ENCODE measurements around the gene CCDC201. TPM values are rescaled to one million over a fixed set of nuclear protein-coding genes. Genes with fewer than 3 reads are reported as not detected.

The CCDC201 gene
- total RNA-seq, 1 donor from 2014 or later, result not detected

DNA sequence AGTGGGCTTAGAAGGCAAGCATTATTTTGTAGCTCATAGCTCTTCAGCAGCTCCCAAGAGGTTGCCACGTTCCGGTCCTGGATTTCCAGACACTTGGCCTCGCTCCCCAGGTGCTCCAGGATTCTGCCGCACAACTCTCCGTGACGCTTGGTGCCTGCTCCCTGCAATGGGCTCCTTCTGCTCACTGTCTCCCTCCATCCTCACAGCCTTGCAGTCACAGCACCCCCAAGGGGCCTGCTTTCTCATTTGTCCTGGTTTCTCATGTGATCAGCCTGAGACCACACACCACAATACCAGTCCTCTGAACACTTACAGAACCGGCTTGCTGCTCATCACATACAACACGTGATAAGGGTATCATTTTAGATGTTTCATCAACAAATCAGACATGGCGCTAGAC, 38.4 kb upstream of the CCDC201 start:
- H3K9me3 Mint-ChIP-seq, result no peaks in the 10 kb centered on the region
- DNase-seq (ENCODE audit: low spot score), result no peak
- no peaks in the 10 kb centered on the region for H3K4me1 Mint-ChIP-seq (ENCODE audit: low read depth)
- H3K27me3 Mint-ChIP-seq (ENCODE audit: insufficient read depth), result peaks cover 3% of the 10 kb centered on the region
- intact Hi-C loops (cut with micrococcal nuclease), result no loop called here
- H3K36me3 Mint-ChIP-seq (ENCODE audit: low read depth), result no peaks in the 10 kb centered on the region
- no peak overlapping the region for H3K27ac Mint-ChIP-seq
- no peak overlapping the region for H3K4me3 Mint-ChIP-seq

DNA sequence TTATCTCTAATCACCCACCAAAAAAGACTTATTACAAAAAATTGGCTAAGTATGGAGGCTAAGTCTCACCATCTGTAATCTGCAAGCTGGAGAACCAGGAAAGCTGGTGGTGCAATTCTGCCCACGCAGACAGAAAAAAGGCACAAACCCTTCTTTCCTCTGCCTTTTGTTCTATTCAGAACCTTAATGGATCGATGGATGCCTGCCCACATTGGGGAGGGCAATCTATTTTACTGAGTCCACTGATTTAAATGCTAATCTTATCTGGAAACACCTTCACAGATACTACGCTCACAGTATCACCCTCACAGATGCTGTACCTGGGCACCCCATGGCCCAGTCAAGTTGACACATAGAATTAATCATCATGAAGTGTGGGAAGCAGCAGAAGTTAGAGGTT, 38.0 kb upstream of the CCDC201 start:
- Mint-ChIP-seq H3K27ac (no peak overlapping the region), H3K36me3 (ENCODE audit: low read depth) (no peaks in the 10 kb centered on the region), H3K4me1 (ENCODE audit: low read depth) (no peaks in the 10 kb centered on the region), H3K27me3 (ENCODE audit: insufficient read depth) (no peaks in the 10 kb centered on the region), H3K9me3 (no peaks in the 10 kb centered on the region), H3K4me3 (no peak overlapping the region)
- no peak for DNase-seq (ENCODE audit: low spot score)
- intact Hi-C loops (cut with micrococcal nuclease), result no loop called here

GRCh38 chr7:45909561-45909960, 36.7 kb upstream of the CCDC201 start:
- no peak overlapping the region for H3K27ac Mint-ChIP-seq

DNA sequence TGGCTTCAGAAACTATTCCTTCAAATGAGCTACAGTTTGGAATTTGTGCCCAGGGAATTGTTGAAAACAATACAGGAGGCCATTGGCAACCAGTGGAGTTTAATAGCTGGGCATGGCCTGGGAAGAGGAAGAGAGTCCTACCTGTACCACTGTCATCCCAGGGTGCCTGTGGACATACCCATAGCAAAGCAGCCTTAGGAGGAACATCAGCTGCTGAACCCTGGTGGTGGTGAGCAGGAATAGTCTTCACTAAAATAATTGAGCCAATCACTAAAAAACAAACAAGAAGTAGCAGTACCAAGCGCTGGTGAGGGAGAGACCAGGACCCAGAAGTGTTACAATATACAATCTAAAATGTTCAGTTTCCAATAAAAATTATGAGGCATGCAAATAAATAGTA, 29.9 kb upstream of the CCDC201 start:
- Mint-ChIP-seq H3K27me3 (ENCODE audit: insufficient read depth) (peaks cover 8% of the 10 kb centered on the region), H3K27ac (no peak overlapping the region), H3K36me3 (ENCODE audit: low read depth) (no peaks in the 10 kb centered on the region), H3K9me3 (no peaks in the 10 kb centered on the region), H3K4me3 (no peak overlapping the region), H3K4me1 (ENCODE audit: low read depth) (no peaks in the 10 kb centered on the region)
- intact Hi-C loops (cut with micrococcal nuclease), result no loop called here
- no peak for DNase-seq (ENCODE audit: low spot score)

More at GRCh38 chr7:45909561-45909960, 36.7 kb upstream of the CCDC201 start:
- DNase-seq (ENCODE audit: low spot score), result no peak
- Mint-ChIP-seq H3K4me1 (ENCODE audit: low read depth) (no peaks in the 10 kb centered on the region), H3K27me3 (ENCODE audit: insufficient read depth) (no peaks in the 10 kb centered on the region), H3K4me3 (no peak overlapping the region), H3K9me3 (no peaks in the 10 kb centered on the region), H3K36me3 (ENCODE audit: low read depth) (no peaks in the 10 kb centered on the region)
- intact Hi-C loops (cut with micrococcal nuclease), result no loop called here

GRCh38 chr7:45901566-45901965, 28.7 kb upstream of the CCDC201 start:
- DNase-seq (ENCODE audit: low spot score), result no peak
- Mint-ChIP-seq H3K9me3 (no peaks in the 10 kb centered on the region), H3K27me3 (ENCODE audit: insufficient read depth) (peaks cover 14% of the 10 kb centered on the region), H3K4me1 (ENCODE audit: low read depth) (no peaks in the 10 kb centered on the region), H3K27ac (no peak overlapping the region), H3K4me3 (no peak overlapping the region), H3K36me3 (ENCODE audit: low read depth) (no peaks in the 10 kb centered on the region)
- intact Hi-C loops (cut with micrococcal nuclease), result no loop called here

- intact Hi-C loops (cut with micrococcal nuclease), result no loop called here
- no peaks in the 10 kb centered on the region for H3K9me3 Mint-ChIP-seq
- no peak overlapping the region for H3K4me3 Mint-ChIP-seq
- no peaks in the 10 kb centered on the region for H3K36me3 Mint-ChIP-seq (ENCODE audit: low read depth)
- no peaks in the 10 kb centered on the region for H3K4me1 Mint-ChIP-seq (ENCODE audit: low read depth)
- H3K27me3 Mint-ChIP-seq (ENCODE audit: insufficient read depth), result peaks cover 15% of the 10 kb centered on the region
- H3K27ac Mint-ChIP-seq, result no peak overlapping the region
- DNase-seq (ENCODE audit: low spot score), result no peak
These were observed 25.3 kb upstream of the CCDC201 start for GRCh38 chr7:45898222-45898621.

DNA sequence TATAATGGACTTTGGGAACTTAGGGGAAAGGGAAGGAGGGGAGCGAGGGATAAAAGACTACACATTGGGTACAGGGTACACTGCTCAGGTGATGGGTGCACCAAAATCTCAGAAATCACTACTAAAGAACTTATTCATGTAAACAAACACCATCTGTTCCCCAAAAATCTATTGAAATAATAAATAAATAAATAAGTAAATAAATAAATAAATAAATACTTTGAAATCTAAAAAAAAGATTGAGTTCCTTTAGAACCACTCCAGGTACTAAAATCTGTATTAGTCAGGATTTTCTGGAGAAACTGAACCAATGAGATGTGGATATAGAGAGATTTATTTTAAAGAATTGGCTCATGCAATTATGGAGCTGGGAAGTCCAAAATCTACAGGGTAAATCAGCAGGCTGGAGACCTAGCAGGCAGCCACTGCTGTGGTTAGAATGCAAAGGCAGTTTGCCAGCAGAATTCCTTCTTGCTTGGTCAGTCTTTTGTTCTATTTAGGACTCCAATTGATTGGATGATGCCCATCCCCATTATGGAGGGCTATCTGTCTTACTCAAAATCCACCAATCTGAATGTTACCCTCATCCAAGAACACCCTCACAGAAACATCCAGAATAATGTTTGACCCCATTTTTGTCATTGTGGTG, 24.3 kb upstream of the CCDC201 start:
- Mint-ChIP-seq H3K36me3 (ENCODE audit: low read depth) (no peaks in the 10 kb centered on the region), H3K27ac (no peak overlapping the region), H3K4me1 (ENCODE audit: low read depth) (no peaks in the 10 kb centered on the region), H3K4me3 (no peak overlapping the region), H3K9me3 (no peaks in the 10 kb centered on the region), H3K27me3 (ENCODE audit: insufficient read depth) (peaks cover 17% of the 10 kb centered on the region)
- no peak for DNase-seq (ENCODE audit: low spot score)
- intact Hi-C loops (cut with micrococcal nuclease), result no loop called here

GRCh38 chr7:45894665-45895062, 21.8 kb upstream of the CCDC201 start:
- Mint-ChIP-seq H3K4me3 (no peak overlapping the region), H3K36me3 (ENCODE audit: low read depth) (no peaks in the 10 kb centered on the region), H3K9me3 (no peaks in the 10 kb centered on the region), H3K4me1 (ENCODE audit: low read depth) (no peaks in the 10 kb centered on the region), H3K27me3 (ENCODE audit: insufficient read depth) (peaks cover 32% of the 10 kb centered on the region), H3K27ac (no peak overlapping the region)
- DNase-seq (ENCODE audit: low spot score), result no peak
- intact Hi-C loops (cut with micrococcal nuclease), result no loop called here

GRCh38 chr7:45893996-45894664, 21.2 kb upstream of the CCDC201 start:
- Mint-ChIP-seq H3K27me3 (ENCODE audit: insufficient read depth) (peaks cover 31% of the 10 kb centered on the region), H3K9me3 (no peaks in the 10 kb centered on the region), H3K27ac (no peak overlapping the region), H3K4me3 (no peak overlapping the region), H3K4me1 (ENCODE audit: low read depth) (no peaks in the 10 kb centered on the region), H3K36me3 (ENCODE audit: low read depth) (no peaks in the 10 kb centered on the region)
- intact Hi-C loops (cut with micrococcal nuclease), result no loop called here
- no peak for DNase-seq (ENCODE audit: low spot score)

GRCh38 chr7:45893374-45893995, 20.6 kb upstream of the CCDC201 start:
- H3K27ac Mint-ChIP-seq, result no peak overlapping the region
- H3K27me3 Mint-ChIP-seq (ENCODE audit: insufficient read depth), result peaks cover 34% of the 10 kb centered on the region
- H3K9me3 Mint-ChIP-seq, result no peaks in the 10 kb centered on the region
- intact Hi-C loops (cut with micrococcal nuclease), result no loop called here
- H3K36me3 Mint-ChIP-seq (ENCODE audit: low read depth), result no peaks in the 10 kb centered on the region
- no peaks in the 10 kb centered on the region for H3K4me1 Mint-ChIP-seq (ENCODE audit: low read depth)
- H3K4me3 Mint-ChIP-seq, result no peak overlapping the region
- DNase-seq (ENCODE audit: low spot score), result no peak

GRCh38 chr7:45892407-45893035, 19.6 kb upstream of the CCDC201 start:
- Mint-ChIP-seq H3K27ac (no peak overlapping the region), H3K4me1 (ENCODE audit: low read depth) (no peaks in the 10 kb centered on the region), H3K36me3 (ENCODE audit: low read depth) (no peaks in the 10 kb centered on the region), H3K27me3 (ENCODE audit: insufficient read depth) (peaks cover 39% of the 10 kb centered on the region), H3K4me3 (no peak overlapping the region), H3K9me3 (no peaks in the 10 kb centered on the region)
- DNase-seq (ENCODE audit: low spot score), result no peak
- intact Hi-C loops (cut with micrococcal nuclease), result no loop called here

DNA sequence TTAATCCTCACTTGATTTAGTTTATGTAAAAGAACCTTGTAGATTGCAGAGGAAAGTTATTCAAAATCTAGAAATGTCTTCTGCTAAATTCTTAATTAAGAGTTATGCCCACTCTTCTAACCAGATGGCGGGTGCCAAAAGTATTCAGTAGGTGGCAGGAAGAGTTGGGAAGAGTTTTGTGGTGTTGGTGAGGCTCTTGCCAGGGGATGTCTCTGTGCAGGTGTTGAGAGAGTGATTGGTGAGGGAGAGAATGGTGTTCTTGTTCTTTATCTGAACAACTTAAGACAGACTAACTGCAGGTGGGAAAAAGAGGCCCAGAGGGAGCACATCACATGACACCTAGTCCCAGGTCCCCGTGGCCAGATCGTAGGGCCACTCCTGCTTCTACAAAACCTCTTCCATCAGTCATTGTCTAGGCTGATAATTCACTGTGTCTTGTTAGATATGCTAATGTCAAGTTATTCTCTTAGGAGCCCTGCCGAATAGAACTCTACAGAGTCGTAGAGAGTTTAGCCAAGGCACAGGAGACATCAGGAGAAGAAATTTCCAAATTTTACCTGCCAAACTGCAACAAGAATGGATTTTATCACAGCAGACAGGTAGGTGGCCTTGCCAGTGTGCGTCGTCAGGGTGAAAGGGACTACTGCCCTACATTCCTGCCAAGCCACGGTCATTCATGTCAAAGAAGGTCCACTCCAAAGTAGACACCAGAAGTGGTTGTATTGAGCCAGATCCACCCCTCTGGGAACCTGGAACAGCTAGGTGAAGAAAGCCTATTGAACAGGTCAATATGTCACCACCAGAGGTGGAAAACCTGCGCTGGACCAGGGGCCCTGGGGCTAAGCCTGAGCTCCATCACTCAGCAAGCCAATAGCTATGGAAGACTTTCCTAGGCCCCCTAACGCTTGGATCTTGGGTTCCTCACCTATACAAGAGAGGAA, 18.9 kb upstream of the CCDC201 start:
- H3K27ac Mint-ChIP-seq, result no peak overlapping the region
- no peak overlapping the region for H3K4me3 Mint-ChIP-seq
- intact Hi-C loops (cut with micrococcal nuclease), result loop anchor here (1.0 kb wide), 1 partner anchor 1198 kb away; no protein-coding TSS in a partner anchor
- H3K9me3 Mint-ChIP-seq, result no peaks in the 10 kb centered on the region
- peaks cover 43% of the 10 kb centered on the region for H3K27me3 Mint-ChIP-seq (ENCODE audit: insufficient read depth)
- no peak for DNase-seq (ENCODE audit: low spot score)
- H3K4me1 Mint-ChIP-seq (ENCODE audit: low read depth), result no peaks in the 10 kb centered on the region
- H3K36me3 Mint-ChIP-seq (ENCODE audit: low read depth), result no peaks in the 10 kb centered on the region

All from activated T-helper 1 cell treated with anti-CD3 and anti-CD28 coated beads, Interleukin-12 subunit alpha, Interleukin-12 subunit beta, Interleukin-2, Interleukin-4 antibody, amounts not matched to agents 30 ng/mL and 10 ng/mL and 1 ng/mL, durations not matched to agents 14 hours and 24 hours and 36 hours (primary cell).